ENCODE data around the gene ARHGAP24. TPM values are rescaled to one million over a fixed set of nuclear protein-coding genes. Genes with fewer than 3 reads are reported as not detected.

Gene ARHGAP24
- total and polyA plus RNA-seq, 3 experiments from 2014 or later, result not detected

DNA sequence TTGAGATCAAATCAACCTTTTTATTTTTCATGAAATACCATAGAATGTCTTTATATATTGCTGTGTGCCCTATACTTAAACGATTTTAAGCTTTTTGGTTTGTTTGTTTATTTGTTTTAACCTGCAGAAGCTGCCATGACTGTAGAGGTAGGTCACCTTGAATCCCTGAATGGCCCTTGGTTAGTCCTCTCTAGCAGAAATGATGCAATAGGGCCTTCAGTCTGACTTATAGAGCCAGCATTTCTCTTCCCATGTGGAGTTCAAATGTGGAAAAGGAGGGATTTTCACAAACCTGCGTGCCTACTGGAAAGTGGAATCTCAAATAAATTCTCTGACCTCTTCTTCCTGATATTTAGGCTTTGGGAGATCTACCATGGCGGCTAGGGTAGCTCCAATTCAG lies 557.0 kb downstream of the ARHGAP24 start:
- H3K27me3 ChIP-seq (ENCODE audit: insufficient read depth, low read length, poor library complexity, severe bottlenecking), result no peaks in the 10 kb centered on the region
- no peak overlapping the region for H3K4me3 Mint-ChIP-seq
- H3K27me3 Mint-ChIP-seq, result no peaks in the 10 kb centered on the region
- H3K36me3 Mint-ChIP-seq, result no peaks in the 10 kb centered on the region
- no peak overlapping the region for H3K27ac Mint-ChIP-seq
- H3K27ac ChIP-seq (ENCODE audit: low read depth, low read length), result no peak overlapping the region
- DNase-seq, result no peak
- peaks cover 0 to 8% (median 0%) of the 10 kb centered on the region in 5 donors for H3K9me3 Mint-ChIP-seq
- no peaks in the 10 kb centered on the region for H3K4me1 Mint-ChIP-seq
- ChIA-PET POLR2A (no interaction called here), CTCF (no interaction called here)
- no peaks in the 10 kb centered on the region for H3K36me3 ChIP-seq (ENCODE audit: insufficient read depth, low read length)
- H3K4me3 ChIP-seq (ENCODE audit: low read length), result no peak overlapping the region
- H3K4me1 ChIP-seq (ENCODE audit: insufficient read depth, low read length), result no peaks in the 10 kb centered on the region
- no peaks in the 10 kb centered on the region for H3K9me3 ChIP-seq (ENCODE audit: low read length)

DNA sequence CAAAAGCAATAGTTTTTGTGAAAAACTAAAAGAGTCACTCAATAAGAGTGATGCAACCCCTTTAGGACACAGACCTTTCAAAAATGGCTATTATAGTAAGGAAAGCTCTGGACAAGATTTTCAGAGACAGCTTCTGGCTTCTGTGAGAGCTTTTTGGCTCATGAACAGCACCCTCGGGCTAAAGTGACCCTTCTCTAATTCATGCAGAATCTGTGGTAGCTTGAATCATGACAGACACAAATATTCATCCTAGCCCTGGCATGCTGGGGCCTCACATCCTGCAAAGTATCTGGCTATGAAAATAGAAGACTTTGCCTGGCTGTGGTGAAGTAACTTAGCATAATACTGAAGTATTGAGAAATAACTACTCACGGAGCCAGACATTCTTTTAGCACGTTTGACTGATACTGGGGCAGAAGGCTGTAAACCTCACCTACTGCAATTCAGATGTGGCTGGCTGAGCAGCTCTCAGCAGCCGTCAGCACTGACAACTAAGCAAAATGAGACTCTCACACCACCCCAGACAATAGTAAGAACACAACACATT lies 557.6 kb downstream of the ARHGAP24 start:
- Histone ChIP-seq H3K36me3 (ENCODE audit: insufficient read depth, low read length) (no peaks in the 10 kb centered on the region), H3K4me1 (ENCODE audit: insufficient read depth, low read length) (no peaks in the 10 kb centered on the region), H3K4me3 (ENCODE audit: low read length) (no peak overlapping the region), H3K27me3 (ENCODE audit: insufficient read depth, low read length, poor library complexity, severe bottlenecking) (no peaks in the 10 kb centered on the region), H3K9me3 (ENCODE audit: low read length) (no peaks in the 10 kb centered on the region), H3K27ac (ENCODE audit: low read depth, low read length) (no peak overlapping the region)
- ChIA-PET CTCF (no interaction called here), POLR2A (no interaction called here)
- Mint-ChIP-seq H3K4me1 (no peaks in the 10 kb centered on the region), H3K9me3 (peaks cover 0 to 8% (median 0%) of the 10 kb centered on the region in 5 donors), H3K27ac (no peak overlapping the region), H3K4me3 (no peak overlapping the region), H3K36me3 (no peaks in the 10 kb centered on the region), H3K27me3 (no peaks in the 10 kb centered on the region)
- DNase-seq, result no peak

DNA sequence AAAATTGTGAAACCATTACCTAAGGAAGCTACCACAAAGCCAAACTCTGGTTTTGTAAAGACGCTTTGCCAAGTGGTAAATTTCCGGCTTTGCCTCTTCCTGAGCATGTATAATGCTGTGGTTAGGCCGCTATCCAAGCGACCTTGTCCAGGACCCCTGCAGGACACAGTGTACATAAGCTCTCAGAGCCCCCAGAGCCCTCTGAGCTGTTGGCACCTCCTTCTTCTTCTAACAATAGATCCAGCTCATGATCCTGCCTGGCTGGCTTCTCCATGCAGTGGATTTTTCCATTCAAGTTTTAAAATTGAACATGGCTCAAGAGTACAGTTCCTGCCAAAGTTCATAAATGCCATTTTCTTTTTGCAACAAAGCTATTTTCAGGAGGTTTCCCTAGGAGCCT lies 558.2 kb downstream of the ARHGAP24 start:
- DNase-seq, result no peak
- no peaks in the 10 kb centered on the region for H3K36me3 Mint-ChIP-seq
- no peaks in the 10 kb centered on the region for H3K4me1 ChIP-seq (ENCODE audit: insufficient read depth, low read length)
- ChIA-PET CTCF (no interaction called here), POLR2A (no interaction called here)
- H3K9me3 Mint-ChIP-seq, result peaks cover 0 to 8% (median 0%) of the 10 kb centered on the region in 5 donors
- no peak overlapping the region for H3K4me3 ChIP-seq (ENCODE audit: low read length)
- no peaks in the 10 kb centered on the region for H3K36me3 ChIP-seq (ENCODE audit: insufficient read depth, low read length)
- no peaks in the 10 kb centered on the region for H3K9me3 ChIP-seq (ENCODE audit: low read length)
- H3K4me1 Mint-ChIP-seq, result no peaks in the 10 kb centered on the region
- no peak overlapping the region for H3K27ac Mint-ChIP-seq
- H3K27me3 ChIP-seq (ENCODE audit: insufficient read depth, low read length, poor library complexity, severe bottlenecking), result no peaks in the 10 kb centered on the region
- H3K27me3 Mint-ChIP-seq, result no peaks in the 10 kb centered on the region
- no peak overlapping the region for H3K27ac ChIP-seq (ENCODE audit: low read depth, low read length)
- no peak overlapping the region for H3K4me3 Mint-ChIP-seq

DNA sequence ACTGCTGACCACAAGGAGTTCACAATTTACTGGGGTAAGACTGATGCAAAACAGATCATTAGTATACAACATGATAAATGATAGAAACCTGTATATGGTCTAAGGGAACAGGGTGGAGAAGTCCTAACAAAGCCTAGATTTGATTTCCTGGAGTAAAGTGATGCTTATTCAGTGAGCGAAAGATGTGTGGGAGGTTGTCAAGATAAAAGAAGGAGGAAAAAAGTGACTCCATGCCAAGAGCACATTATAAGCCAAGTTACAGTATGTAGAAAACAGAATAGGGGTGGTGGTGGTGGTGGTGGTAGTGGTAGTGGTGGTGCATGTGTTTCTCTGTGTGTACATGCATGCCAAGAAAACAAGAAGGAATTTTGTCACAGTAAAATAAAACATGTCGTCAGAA lies 559.7 kb downstream of the ARHGAP24 start:
- Histone ChIP-seq H3K36me3 (ENCODE audit: insufficient read depth, low read length) (no peaks in the 10 kb centered on the region), H3K4me3 (ENCODE audit: low read length) (no peak overlapping the region), H3K4me1 (ENCODE audit: insufficient read depth, low read length) (no peaks in the 10 kb centered on the region), H3K27ac (ENCODE audit: low read depth, low read length) (no peak overlapping the region), H3K9me3 (ENCODE audit: low read length) (no peaks in the 10 kb centered on the region), H3K27me3 (ENCODE audit: insufficient read depth, low read length, poor library complexity, severe bottlenecking) (no peaks in the 10 kb centered on the region)
- no peaks in the 10 kb centered on the region for H3K27me3 Mint-ChIP-seq
- DNase-seq, result no peak
- no peaks in the 10 kb centered on the region for H3K4me1 Mint-ChIP-seq
- ChIA-PET CTCF (no interaction called here), POLR2A (no interaction called here)
- H3K9me3 Mint-ChIP-seq, result peaks cover 0 to 8% (median 0%) of the 10 kb centered on the region in 5 donors
- no peaks in the 10 kb centered on the region for H3K36me3 Mint-ChIP-seq
- no peak overlapping the region for H3K4me3 Mint-ChIP-seq
- H3K27ac Mint-ChIP-seq, result no peak overlapping the region

DNA sequence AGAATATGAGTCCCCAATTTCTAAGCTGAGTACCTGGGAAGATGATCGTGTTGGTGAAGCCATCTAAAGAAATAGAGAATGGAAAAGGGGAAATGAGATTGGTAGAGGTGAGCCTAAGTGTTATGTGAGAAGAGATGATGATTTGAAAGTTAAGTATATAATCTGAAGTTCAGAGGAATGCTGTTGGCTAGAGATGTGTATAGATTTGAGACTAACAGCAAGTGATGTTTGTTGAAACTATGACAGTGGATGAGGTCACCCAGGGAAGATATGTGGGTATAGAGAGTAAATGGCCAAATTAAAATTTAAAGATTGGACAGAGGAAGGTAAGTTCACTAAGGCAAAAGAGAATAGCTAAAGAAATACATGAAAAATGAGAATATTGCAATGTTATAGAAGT lies 560.7 kb downstream of the ARHGAP24 start:
- Histone ChIP-seq H3K9me3 (ENCODE audit: low read length) (no peaks in the 10 kb centered on the region), H3K27me3 (ENCODE audit: insufficient read depth, low read length, poor library complexity, severe bottlenecking) (no peaks in the 10 kb centered on the region), H3K4me1 (ENCODE audit: insufficient read depth, low read length) (no peaks in the 10 kb centered on the region), H3K36me3 (ENCODE audit: insufficient read depth, low read length) (no peaks in the 10 kb centered on the region), H3K27ac (ENCODE audit: low read depth, low read length) (no peak overlapping the region), H3K4me3 (ENCODE audit: low read length) (no peak overlapping the region)
- ChIA-PET CTCF (no interaction called here), POLR2A (no interaction called here)
- Mint-ChIP-seq H3K4me3 (no peak overlapping the region), H3K36me3 (no peaks in the 10 kb centered on the region), H3K9me3 (peaks cover 0 to 8% (median 0%) of the 10 kb centered on the region in 5 donors), H3K27ac (no peak overlapping the region), H3K4me1 (no peaks in the 10 kb centered on the region), H3K27me3 (no peaks in the 10 kb centered on the region)
- DNase-seq, result no peak

DNA sequence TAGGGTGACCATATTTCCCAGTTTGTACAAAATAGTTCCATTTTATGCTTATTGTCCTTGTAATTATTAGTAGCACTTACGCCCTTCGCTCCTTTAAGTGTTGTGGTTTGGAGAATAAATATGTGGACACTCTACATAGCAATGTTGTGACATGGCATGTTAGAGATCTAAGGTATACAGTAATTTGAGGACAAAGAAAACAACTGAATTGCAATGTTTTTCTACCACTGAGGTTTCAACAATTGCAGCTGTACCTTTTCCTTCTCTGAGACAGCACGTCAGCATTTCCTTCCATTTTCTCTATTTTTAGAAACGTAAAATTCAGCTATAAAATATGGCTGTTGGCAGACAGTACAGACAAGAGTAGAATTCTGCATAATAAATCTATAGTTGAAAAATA lies 561.8 kb downstream of the ARHGAP24 start:
- Histone ChIP-seq H3K36me3 (ENCODE audit: insufficient read depth, low read length) (no peaks in the 10 kb centered on the region), H3K9me3 (ENCODE audit: low read length) (no peaks in the 10 kb centered on the region), H3K4me3 (ENCODE audit: low read length) (no peak overlapping the region), H3K27ac (ENCODE audit: low read depth, low read length) (no peak overlapping the region), H3K4me1 (ENCODE audit: insufficient read depth, low read length) (no peaks in the 10 kb centered on the region), H3K27me3 (ENCODE audit: insufficient read depth, low read length, poor library complexity, severe bottlenecking) (no peaks in the 10 kb centered on the region)
- Mint-ChIP-seq H3K4me3 (no peak overlapping the region), H3K9me3 (peaks cover 0 to 8% (median 0%) of the 10 kb centered on the region in 5 donors), H3K4me1 (no peaks in the 10 kb centered on the region), H3K27me3 (no peaks in the 10 kb centered on the region), H3K36me3 (no peaks in the 10 kb centered on the region), H3K27ac (no peak overlapping the region)
- ChIA-PET POLR2A (no interaction called here), CTCF (no interaction called here)
- no peak for DNase-seq

DNA sequence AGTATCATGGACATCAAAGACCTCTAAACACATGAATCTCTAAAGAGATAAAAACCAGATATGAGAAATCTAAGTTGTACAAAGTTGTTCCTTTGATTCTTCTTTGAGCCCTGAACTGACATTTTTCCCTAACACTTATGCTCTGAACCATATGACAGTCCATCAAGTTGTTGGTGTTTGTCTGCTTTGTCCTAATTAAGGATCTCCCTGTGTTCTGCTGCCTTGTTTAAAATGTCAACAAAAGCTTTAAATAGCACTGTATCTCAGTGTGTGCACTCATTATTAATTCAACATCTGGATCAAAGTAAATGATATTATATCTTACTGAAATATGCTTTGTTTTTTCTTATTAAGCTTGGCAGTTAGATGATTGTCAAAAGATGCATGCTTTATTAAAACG lies 563.1 kb downstream of the ARHGAP24 start:
- Mint-ChIP-seq H3K4me3 (no peak overlapping the region), H3K9me3 (peaks cover 0 to 8% (median 0%) of the 10 kb centered on the region in 5 donors), H3K27me3 (no peaks in the 10 kb centered on the region), H3K36me3 (no peaks in the 10 kb centered on the region), H3K4me1 (no peaks in the 10 kb centered on the region), H3K27ac (no peak overlapping the region)
- ChIA-PET CTCF (no interaction called here), POLR2A (no interaction called here)
- Histone ChIP-seq H3K36me3 (ENCODE audit: insufficient read depth, low read length) (no peaks in the 10 kb centered on the region), H3K9me3 (ENCODE audit: low read length) (no peaks in the 10 kb centered on the region), H3K4me1 (ENCODE audit: insufficient read depth, low read length) (no peaks in the 10 kb centered on the region), H3K27ac (ENCODE audit: low read depth, low read length) (no peak overlapping the region), H3K27me3 (ENCODE audit: insufficient read depth, low read length, poor library complexity, severe bottlenecking) (no peaks in the 10 kb centered on the region), H3K4me3 (ENCODE audit: low read length) (no peak overlapping the region)
- DNase-seq, result no peak

DNA sequence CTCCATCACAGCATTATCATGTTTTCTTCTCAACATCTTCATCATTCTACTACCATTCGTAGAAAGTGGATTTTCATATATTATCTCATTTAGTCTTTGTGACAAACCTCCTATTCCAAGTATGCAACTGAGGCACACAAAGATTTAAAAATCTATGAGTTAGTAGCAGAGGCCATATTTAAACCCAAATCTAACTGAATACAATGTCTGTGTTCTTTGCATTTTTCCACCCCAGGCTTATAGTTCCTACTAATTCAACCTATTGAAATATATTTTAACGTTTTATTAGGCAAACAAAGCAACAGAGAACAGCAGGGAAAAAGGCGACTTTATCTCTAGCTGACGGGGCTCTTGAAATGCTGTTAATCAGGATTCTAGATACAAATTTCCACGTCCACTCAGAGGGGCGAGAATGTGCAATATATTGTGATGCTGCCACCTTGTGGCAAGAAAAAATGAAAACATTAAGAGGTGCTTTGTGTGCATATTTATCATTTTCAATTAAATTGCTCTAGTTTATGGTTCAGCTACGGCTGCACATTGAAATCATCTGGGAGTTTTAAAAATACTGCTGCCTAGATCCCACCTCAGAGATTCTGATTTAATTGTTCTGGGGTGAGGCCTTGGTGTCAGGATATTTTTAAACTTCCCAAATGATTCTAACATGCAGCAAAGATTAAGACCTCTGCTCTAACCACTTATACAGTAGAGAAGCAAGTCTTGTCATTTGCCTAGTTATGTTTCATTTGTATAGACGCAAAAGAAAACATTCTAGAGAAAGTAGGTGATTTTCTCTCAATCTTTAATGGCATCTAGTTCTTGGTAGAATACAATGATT lies 569.0 kb downstream of the ARHGAP24 start:
- H3K27me3 Mint-ChIP-seq, result no peaks in the 10 kb centered on the region
- POLR2A ChIA-PET, result no interaction called here

More for the DNA sequence above, 569.0 kb downstream of the ARHGAP24 start:
- CTCF ChIA-PET, result interaction anchor here (0.9 kb wide), 1 partner anchor 24 kb away, joined by 3 read pairs; no protein-coding TSS in a partner anchor
- Mint-ChIP-seq H3K36me3 (no peaks in the 10 kb centered on the region), H3K4me1 (no peaks in the 10 kb centered on the region), H3K4me3 (no peak overlapping the region), H3K27ac (no peak overlapping the region), H3K9me3 (peaks cover 0 to 3% (median 0%) of the 10 kb centered on the region in 5 donors)
- no peak for DNase-seq
- Histone ChIP-seq H3K36me3 (ENCODE audit: insufficient read depth, low read length) (no peaks in the 10 kb centered on the region), H3K4me3 (ENCODE audit: low read length) (no peak overlapping the region), H3K27me3 (ENCODE audit: insufficient read depth, low read length, poor library complexity, severe bottlenecking) (no peaks in the 10 kb centered on the region), H3K4me1 (ENCODE audit: insufficient read depth, low read length) (no peaks in the 10 kb centered on the region), H3K9me3 (ENCODE audit: low read length) (no peaks in the 10 kb centered on the region), H3K27ac (ENCODE audit: low read depth, low read length) (no peak overlapping the region)
